DLD1 (cell line): ENCODE measurements around the gene SPATA31A7.
"Not testable (repeated sequence)": the region's sequence is repeated elsewhere in the genome, so short reads cannot be mapped to it uniquely, and the experiment has no call there.

Experiments used
- in situ Hi-C: cut with HindIII; loops from 2 replicates; pipeline ENCODE4 v1.10.0; 2017; ENCODE audit warnings: low sequenced_read_pairs

SPATA31A7 gene

DNA sequence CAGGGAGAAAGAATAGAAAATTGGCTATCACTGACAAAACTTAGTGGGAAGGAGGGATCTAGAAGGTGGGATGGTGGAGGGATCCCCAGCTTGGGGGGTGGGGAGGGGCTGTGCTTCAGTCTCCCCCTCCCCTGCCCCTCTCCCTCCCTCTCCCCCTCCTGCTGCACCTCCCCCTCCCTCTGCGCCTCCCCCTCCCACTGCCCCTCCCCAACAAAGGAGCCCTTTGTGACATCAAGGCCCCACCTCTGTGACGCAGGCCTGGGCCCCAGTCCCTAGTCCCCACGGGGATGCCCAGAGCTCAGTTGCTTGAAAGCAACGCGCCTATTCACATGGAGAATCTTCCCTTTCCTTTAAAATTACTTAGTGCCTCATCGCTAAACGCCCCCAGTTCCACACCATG is at the start of gene SPATA31A7:
Gene SPATA31A7, plus strand, starts transcription at position 301 of the 400 bp plus-strand sequence. Its CDS starts 29 bp downstream, at position 330.
- in situ Hi-C loops, result not testable (repeated sequence)

DNA sequence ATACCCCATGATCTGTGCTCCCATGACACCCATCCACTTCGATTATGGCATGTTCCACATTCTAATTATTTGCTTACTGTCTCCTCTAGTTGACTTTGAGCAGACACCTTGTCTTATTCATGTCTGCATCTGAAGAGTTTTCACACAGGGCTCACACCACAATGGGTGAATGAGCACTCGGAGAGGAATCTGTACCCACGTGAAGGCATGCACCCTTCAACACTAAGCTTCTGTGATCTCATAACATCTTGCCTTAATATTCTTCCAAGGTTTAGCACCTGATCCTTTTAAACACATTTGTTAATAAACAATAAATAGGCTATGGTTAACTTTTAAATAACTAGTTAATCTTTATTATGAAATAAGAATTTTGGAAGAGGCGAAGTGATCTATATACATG is 36.6 kb downstream of the SPATA31A7 start:
- in situ Hi-C loops, result not testable (repeated sequence)
